Thyroid gland (tissue), 4 donors: ENCODE data around the gene FAAP24.

ENCODE experiments used
- POLR2A ChIP-seq, 2 donors: fragments of 450-650 bp; IDR thresholded peaks; one replicate each; pipeline ENCODE4 v1.6.1; 2017; ENCODE audit warnings: antibody characterized with exemption in 2 of 2, mild to moderate bottlenecking in 2 of 2, moderate library complexity in 1 of 2
- TF ChIP-seq, protein P1 (sequence below), 6 experiments: fragments of 200-600 bp in 3 of 6; fragments of 450-650 bp in 3 of 6; sonication (generic) in 3 of 6; IDR thresholded peaks; one replicate each; pipeline ENCODE4 v1.5.1; 2016 to 2019; ENCODE audit warnings: antibody characterized with exemption in 6 of 6, mild to moderate bottlenecking in 2 of 6, inconsistent platforms in 1 of 6, moderate library complexity in 1 of 6

DNA sequence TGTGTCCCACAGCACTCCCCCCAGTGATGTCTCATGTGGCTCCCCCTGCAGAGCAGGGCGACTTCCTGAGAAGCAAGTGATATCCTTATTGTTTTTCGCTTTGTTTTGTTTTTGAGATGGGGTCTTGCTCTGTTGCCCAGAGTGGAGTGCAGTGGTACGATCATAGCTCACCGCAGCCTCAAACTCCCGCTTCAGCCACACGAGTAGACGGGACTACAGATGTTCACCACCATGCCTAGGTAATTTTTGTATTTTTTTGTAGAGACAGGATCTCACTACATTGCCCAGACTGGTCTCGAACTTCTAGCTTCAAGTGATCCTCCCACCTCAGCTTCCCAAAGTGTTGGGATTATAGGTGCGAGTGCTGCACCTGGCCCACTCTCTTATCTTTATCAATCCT lies 5.3 kb upstream of the FAAP24 start:
- TF ChIP-seq, protein P1, sequence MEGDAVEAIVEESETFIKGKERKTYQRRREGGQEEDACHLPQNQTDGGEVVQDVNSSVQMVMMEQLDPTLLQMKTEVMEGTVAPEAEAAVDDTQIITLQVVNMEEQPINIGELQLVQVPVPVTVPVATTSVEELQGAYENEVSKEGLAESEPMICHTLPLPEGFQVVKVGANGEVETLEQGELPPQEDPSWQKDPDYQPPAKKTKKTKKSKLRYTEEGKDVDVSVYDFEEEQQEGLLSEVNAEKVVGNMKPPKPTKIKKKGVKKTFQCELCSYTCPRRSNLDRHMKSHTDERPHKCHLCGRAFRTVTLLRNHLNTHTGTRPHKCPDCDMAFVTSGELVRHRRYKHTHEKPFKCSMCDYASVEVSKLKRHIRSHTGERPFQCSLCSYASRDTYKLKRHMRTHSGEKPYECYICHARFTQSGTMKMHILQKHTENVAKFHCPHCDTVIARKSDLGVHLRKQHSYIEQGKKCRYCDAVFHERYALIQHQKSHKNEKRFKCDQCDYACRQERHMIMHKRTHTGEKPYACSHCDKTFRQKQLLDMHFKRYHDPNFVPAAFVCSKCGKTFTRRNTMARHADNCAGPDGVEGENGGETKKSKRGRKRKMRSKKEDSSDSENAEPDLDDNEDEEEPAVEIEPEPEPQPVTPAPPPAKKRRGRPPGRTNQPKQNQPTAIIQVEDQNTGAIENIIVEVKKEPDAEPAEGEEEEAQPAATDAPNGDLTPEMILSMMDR (IDR thresholded peaks at IDR 0.05) = no peak
- TF ChIP-seq POLR2A (IDR thresholded peaks at IDR 0.05) = no peak
